Measurements from ENCODE around the gene LBR. TPM values are rescaled to one million over a fixed set of nuclear protein-coding genes. Genes with fewer than 3 reads are reported as not detected.
A peak's percentile ranks its signal among the peaks of the same experiment; 100 is the strongest.

Gene LBR
- total RNA-seq, 1 donor from 2014 or later, result 51.7 TPM

GRCh38 chr1:225437710-225438437, 10.0 kb upstream of the LBR start:
- no peak for DNase-seq (ENCODE audit: low read depth)
- no peak overlapping the region for H3K4me3 ChIP-seq (ENCODE audit: low read depth, low read length)

GRCh38 chr1:225435957-225436392, 8.1 kb upstream of the LBR start:
- H3K4me3 ChIP-seq (ENCODE audit: low read depth, low read length), result no peak overlapping the region
- no peak for TF ChIP-seq CTCF (conservative IDR thresholded peaks at IDR 0.05; ENCODE audit: low read depth, low read length)
- no peak for DNase-seq (ENCODE audit: low read depth)

More at GRCh38 chr1:225437710-225438437, 10.0 kb upstream of the LBR start:
- peak; percentile 66 for TF ChIP-seq CTCF (conservative IDR thresholded peaks at IDR 0.05; ENCODE audit: low read depth, low read length)

GRCh38 chr1:225435487-225435886, 7.6 kb upstream of the LBR start:
- no peak for TF ChIP-seq CTCF (conservative IDR thresholded peaks at IDR 0.05; ENCODE audit: low read depth, low read length)
- H3K4me3 ChIP-seq (ENCODE audit: low read depth, low read length), result no peak overlapping the region
- DNase-seq (ENCODE audit: low read depth), result no peak

- no peak overlapping the region for H3K4me3 ChIP-seq (ENCODE audit: low read depth, low read length)
- no peak for TF ChIP-seq CTCF (conservative IDR thresholded peaks at IDR 0.05; ENCODE audit: low read depth, low read length)
- DNase-seq (ENCODE audit: low read depth), result no peak
Observed at GRCh38 chr1:225435076-225435475, 7.2 kb upstream of the LBR start.

- DNase-seq (ENCODE audit: low read depth), result no peak
- no peak overlapping the region for H3K4me3 ChIP-seq (ENCODE audit: low read depth, low read length)
- no peak for TF ChIP-seq CTCF (conservative IDR thresholded peaks at IDR 0.05; ENCODE audit: low read depth, low read length)
Observed at GRCh38 chr1:225434046-225434445, 6.2 kb upstream of the LBR start.

GRCh38 chr1:225431081-225431863, 3.4 kb upstream of the LBR start:
- H3K4me3 ChIP-seq (ENCODE audit: low read depth, low read length), result no peak overlapping the region
- no peak for TF ChIP-seq CTCF (conservative IDR thresholded peaks at IDR 0.05; ENCODE audit: low read depth, low read length)
- DNase-seq (ENCODE audit: low read depth), result no peak
